Gastrocnemius medialis (tissue), 4 donors: ENCODE results near the gene ARID5B. TPM values are rescaled to one million over a fixed set of nuclear protein-coding genes. Genes with fewer than 3 reads are reported as not detected.

Experiments used
- ATAC-seq, 2 donors: fragments of 150-250 bp; one replicate each; pipeline ENCODE4 v1.9.1; 2016
- DNase-seq, 2 donors: peaks; one replicate each; pipeline ENCODE4 v3.0.0-alpha.2; 2019
- H3K27ac ChIP-seq, 4 donors: fragments of 200-600 bp; sonication (generic); 1 replicate in 1 of 4; 2 replicates in 3 of 4; pipeline ENCODE4 v1.5.1; 2016 to 2018; ENCODE audit warnings: mild to moderate bottlenecking in 2 of 4, moderate library complexity in 1 of 4
- H3K27me3 ChIP-seq, 3 donors: fragments of 200-600 bp; sonication (generic) in 2 of 3; 1 replicate in 1 of 3; 2 replicates in 2 of 3; pipeline versions ENCODE4 v1.5.1 to v1.6.0; 2016 to 2019; ENCODE audit warnings: mild to moderate bottlenecking in 1 of 3, moderate library complexity in 1 of 3
- H3K36me3 ChIP-seq, 2 donors: fragments of 200-600 bp; sonication (generic) in 1 of 2; one replicate each; pipeline ENCODE4 v1.5.1; 2017 to 2018
- H3K4me1 ChIP-seq, 2 donors: fragments of 200-600 bp; sonication (generic) in 1 of 2; one replicate each; pipeline ENCODE4 v1.5.1; 2016 to 2017; ENCODE audit warnings: mild to moderate bottlenecking in 2 of 2
- H3K4me3 ChIP-seq, 4 donors: fragments of 200-600 bp; sonication (generic) in 3 of 4; 1 replicate in 1 of 4; 2 replicates in 3 of 4; pipeline ENCODE4 v1.5.1; 2016 to 2019; ENCODE audit warnings: mild to moderate bottlenecking in 2 of 4
- H3K9me3 ChIP-seq, 3 donors: fragments of 200-600 bp; sonication (generic) in 2 of 3; 1 replicate in 1 of 3; 2 replicates in 2 of 3; pipeline ENCODE4 v1.5.1; 2016 to 2019
- POLR2A ChIP-seq, 2 donors: fragments of 450-650 bp; IDR thresholded peaks; one replicate each; pipeline ENCODE4 v1.6.1; 2017; ENCODE audit warnings: antibody characterized with exemption in 2 of 2, mild to moderate bottlenecking in 2 of 2, moderate library complexity in 2 of 2
- in situ Hi-C, 4 donors: fragments of 200-750 bp; cut with MboI; loops; one replicate each; pipeline versions ENCODE4 v1.15.0 to v1.8.0; 2017; ENCODE audit warnings: low sequenced_read_pairs in 4 of 4
- intact Hi-C: fragments of 100-400 bp; cut with DNase I; formaldehyde crosslinking; loops from one replicate; pipeline ENCODE4 v1.15.1; 2023; ENCODE audit warnings: low total_unique reads
- total RNA-seq, 4 donors: library from RNA; depleted of rRNA; stranded (reverse); fragments of >200 nt; gene quantifications; one replicate each; pipeline versions ENCODE4 v1.1.0 to v1.2.3, GENCODE V29; 2016
- TF ChIP-seq, protein P1 (sequence below), 5 experiments: fragments of 450-650 bp in 3 of 5; fragments of 200-600 bp in 2 of 5; sonication (generic) in 2 of 5; IDR thresholded peaks in 4 of 5; conservative IDR thresholded peaks in 1 of 5; 1 replicate in 4 of 5; 2 replicates in 1 of 5; pipeline ENCODE4 v1.5.1; 2016 to 2019; ENCODE audit warnings: antibody characterized with exemption in 5 of 5, mild to moderate bottlenecking in 3 of 5, moderate library complexity in 3 of 5

Gene ARID5B
- total RNA-seq, 4 donors from 2014 or later, result 156 to 512 (median 263) TPM

- in situ Hi-C loops (no loop called here), intact Hi-C loops (no loop called here)
- no peak overlapping the region for H3K27ac ChIP-seq
- no peaks in the 10 kb centered on the region for H3K27me3 ChIP-seq
- no peak for TF ChIP-seq POLR2A (IDR thresholded peaks at IDR 0.05)
- TF ChIP-seq, protein P1, sequence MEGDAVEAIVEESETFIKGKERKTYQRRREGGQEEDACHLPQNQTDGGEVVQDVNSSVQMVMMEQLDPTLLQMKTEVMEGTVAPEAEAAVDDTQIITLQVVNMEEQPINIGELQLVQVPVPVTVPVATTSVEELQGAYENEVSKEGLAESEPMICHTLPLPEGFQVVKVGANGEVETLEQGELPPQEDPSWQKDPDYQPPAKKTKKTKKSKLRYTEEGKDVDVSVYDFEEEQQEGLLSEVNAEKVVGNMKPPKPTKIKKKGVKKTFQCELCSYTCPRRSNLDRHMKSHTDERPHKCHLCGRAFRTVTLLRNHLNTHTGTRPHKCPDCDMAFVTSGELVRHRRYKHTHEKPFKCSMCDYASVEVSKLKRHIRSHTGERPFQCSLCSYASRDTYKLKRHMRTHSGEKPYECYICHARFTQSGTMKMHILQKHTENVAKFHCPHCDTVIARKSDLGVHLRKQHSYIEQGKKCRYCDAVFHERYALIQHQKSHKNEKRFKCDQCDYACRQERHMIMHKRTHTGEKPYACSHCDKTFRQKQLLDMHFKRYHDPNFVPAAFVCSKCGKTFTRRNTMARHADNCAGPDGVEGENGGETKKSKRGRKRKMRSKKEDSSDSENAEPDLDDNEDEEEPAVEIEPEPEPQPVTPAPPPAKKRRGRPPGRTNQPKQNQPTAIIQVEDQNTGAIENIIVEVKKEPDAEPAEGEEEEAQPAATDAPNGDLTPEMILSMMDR (IDR thresholded peaks at IDR 0.05 in 4 of 5, conservative IDR thresholded peaks at IDR 0.05 in 1 of 5), result no peak
- DNase-seq (no peak), ATAC-seq (no peak)
- peaks cover 6 to 24% of the 10 kb centered on the region in 2 donors for H3K4me1 ChIP-seq
- H3K4me3 ChIP-seq, result no peak overlapping the region
- no peaks in the 10 kb centered on the region for H3K9me3 ChIP-seq
- no peaks in the 10 kb centered on the region for H3K36me3 ChIP-seq
Measured at GRCh38 chr10:61958805-61959204, 57.3 kb downstream of the ARID5B start.

- Histone ChIP-seq H3K4me1 (peaks cover 15 to 32% of the 10 kb centered on the region in 2 donors), H3K9me3 (no peaks in the 10 kb centered on the region), H3K27ac (no peak overlapping the region), H3K36me3 (no peaks in the 10 kb centered on the region), H3K27me3 (no peaks in the 10 kb centered on the region), H3K4me3 (no peak overlapping the region)
- no peak for ATAC-seq
- TF ChIP-seq, protein P1 (IDR thresholded peaks at IDR 0.05 in 4 of 5, conservative IDR thresholded peaks at IDR 0.05 in 1 of 5), result no peak
- TF ChIP-seq POLR2A (IDR thresholded peaks at IDR 0.05), result no peak
- DNase-seq, result no peak
- in situ Hi-C loops, result no loop called here
- intact Hi-C loops, result no loop called here
Measured at GRCh38 chr10:61959814-61960213, 58.3 kb downstream of the ARID5B start.

- ATAC-seq (no peak), DNase-seq (no peak)
- in situ Hi-C loops (no loop called here), intact Hi-C loops (no loop called here)
- no peaks in the 10 kb centered on the region for H3K36me3 ChIP-seq
- H3K27ac ChIP-seq, result no peak overlapping the region
- H3K9me3 ChIP-seq, result no peaks in the 10 kb centered on the region
- H3K4me3 ChIP-seq, result no peak overlapping the region
- H3K4me1 ChIP-seq, result peaks cover 21 to 38% of the 10 kb centered on the region in 2 donors
- no peak for TF ChIP-seq POLR2A (IDR thresholded peaks at IDR 0.05)
- TF ChIP-seq, protein P1 (IDR thresholded peaks at IDR 0.05 in 4 of 5, conservative IDR thresholded peaks at IDR 0.05 in 1 of 5), result no peak
- no peaks in the 10 kb centered on the region for H3K27me3 ChIP-seq
Measured at GRCh38 chr10:61960396-61961120, 59.1 kb downstream of the ARID5B start.

DNA sequence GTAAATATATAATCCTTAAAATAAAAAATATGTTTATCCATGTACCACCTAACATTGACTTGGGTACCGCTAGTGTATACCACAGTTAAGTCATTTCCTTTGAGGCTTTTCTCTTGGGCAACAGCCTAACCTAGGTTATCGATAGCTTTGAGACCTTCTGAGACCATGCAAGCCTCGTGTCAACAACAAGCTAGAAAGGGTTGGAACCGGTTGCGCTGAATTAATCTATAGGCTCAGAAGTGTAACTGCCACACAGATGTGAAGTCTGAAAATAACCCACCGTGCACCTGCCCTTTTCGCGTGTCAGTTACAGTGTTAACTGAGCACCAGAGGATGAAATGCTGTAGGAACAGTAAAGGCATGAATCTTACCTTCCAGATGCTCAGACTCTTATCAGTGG lies 59.8 kb downstream of the ARID5B start:
- DNase-seq (no peak), ATAC-seq (no peak)
- in situ Hi-C loops (no loop called here), intact Hi-C loops (no loop called here)
- H3K27me3 ChIP-seq, result no peaks in the 10 kb centered on the region
- TF ChIP-seq POLR2A (IDR thresholded peaks at IDR 0.05), result no peak
- TF ChIP-seq, protein P1 (IDR thresholded peaks at IDR 0.05 in 4 of 5, conservative IDR thresholded peaks at IDR 0.05 in 1 of 5), result no peak
- no peak overlapping the region for H3K27ac ChIP-seq
- H3K4me3 ChIP-seq, result no peak overlapping the region
- H3K4me1 ChIP-seq, result peaks cover 21 to 38% of the 10 kb centered on the region in 2 donors
- no peaks in the 10 kb centered on the region for H3K36me3 ChIP-seq
- no peaks in the 10 kb centered on the region for H3K9me3 ChIP-seq
